IPS-NIHi7 (cell line): ENCODE results near the gene COLEC11.
"Not testable (repeated sequence)": the region's sequence is repeated elsewhere in the genome, so short reads cannot be mapped to it uniquely, and the experiment has no call there.

ENCODE experiments used
- DNase-seq: peaks from one replicate; pipeline ENCODE4 v3.0.0; 2012; ENCODE audit warnings: mixed read lengths; ENCODE audit errors: extremely low spot score

Gene COLEC11

DNA sequence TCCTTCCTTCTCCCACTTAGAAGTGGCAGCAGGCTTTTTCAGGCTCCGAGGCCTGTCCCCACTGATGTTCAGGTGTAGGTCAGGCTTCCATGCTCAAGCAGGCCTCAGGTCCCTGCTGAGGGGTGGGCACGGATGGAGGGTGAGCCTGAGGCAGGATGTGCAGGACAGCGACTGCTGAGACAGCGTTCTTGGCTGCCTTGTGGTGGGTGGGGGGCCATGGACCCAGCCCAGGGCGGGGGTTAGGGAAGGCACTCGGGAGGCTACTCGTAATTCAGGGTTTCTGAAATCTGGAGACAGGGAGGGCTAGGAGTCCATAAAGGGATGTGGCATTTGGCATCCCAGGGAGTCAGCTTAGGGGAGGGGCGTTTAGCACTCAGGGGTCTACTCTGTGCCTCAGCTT lies 30.3 kb downstream of the COLEC11 start:
- DNase-seq = no peak

DNA sequence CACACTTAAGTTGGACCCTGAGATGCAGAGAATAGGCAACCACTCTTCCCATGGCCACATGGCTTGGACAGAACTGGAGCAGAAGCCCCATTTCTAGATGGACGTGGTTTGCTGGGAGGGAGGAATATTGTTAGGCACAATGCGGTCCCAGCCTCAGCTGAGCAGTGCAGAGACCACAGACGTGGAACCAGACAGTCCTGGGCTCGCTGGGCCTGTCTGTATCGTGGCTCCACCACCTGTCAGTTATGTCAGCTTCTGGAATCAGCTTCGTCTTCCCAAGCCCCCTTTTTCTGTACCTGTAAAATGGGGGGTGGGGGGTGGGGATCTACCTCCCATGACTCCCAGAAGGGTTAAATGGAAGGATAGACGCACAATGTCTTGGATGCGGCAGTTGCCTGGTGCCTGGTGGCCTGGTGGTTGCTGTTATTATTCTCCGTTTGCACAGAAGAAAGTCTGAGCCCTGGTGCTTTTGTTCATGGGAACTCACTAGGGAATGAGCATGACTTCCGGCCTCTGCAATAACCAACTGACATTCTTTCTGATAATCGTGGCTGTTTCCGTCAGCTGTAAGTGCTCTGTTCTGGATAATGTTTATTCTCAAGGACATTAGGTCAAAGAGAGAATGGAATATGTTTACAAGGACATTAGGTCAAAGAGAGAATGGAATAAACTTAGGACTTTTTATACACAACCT lies 31.4 kb downstream of the COLEC11 start:
- no peak for DNase-seq

DNA sequence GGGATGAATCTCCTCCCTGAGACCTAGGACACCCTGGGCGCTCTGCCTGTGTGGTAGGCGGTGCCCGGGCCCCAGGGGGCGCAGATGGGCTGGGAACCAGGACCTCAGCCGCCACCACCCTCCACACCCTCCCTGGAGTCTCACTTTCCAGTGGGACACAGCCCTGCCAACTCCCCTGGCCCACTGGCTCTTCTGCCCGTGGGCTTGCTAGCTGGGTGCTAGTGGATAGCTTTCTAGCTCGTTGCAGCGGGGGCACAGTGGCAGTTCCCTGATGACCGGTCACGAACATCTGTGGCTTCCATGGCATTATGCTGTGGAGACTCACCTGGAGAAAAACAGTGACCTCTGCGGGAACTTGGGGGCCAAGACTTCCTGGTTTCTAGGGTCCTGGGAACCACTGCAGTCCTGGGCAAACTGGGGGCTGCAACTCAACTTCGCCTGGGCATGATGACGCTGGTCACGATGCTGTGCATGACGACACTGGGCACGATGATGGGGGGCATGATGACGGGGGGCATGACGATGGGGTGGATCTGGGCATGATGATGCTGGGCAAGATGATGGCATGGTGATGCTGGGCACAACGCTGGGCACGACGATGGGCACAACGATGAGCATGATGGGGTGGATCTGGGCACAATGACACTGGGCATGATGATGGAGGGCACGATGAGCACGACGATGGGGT lies 32.0 kb downstream of the COLEC11 start:
- DNase-seq = no peak

DNA sequence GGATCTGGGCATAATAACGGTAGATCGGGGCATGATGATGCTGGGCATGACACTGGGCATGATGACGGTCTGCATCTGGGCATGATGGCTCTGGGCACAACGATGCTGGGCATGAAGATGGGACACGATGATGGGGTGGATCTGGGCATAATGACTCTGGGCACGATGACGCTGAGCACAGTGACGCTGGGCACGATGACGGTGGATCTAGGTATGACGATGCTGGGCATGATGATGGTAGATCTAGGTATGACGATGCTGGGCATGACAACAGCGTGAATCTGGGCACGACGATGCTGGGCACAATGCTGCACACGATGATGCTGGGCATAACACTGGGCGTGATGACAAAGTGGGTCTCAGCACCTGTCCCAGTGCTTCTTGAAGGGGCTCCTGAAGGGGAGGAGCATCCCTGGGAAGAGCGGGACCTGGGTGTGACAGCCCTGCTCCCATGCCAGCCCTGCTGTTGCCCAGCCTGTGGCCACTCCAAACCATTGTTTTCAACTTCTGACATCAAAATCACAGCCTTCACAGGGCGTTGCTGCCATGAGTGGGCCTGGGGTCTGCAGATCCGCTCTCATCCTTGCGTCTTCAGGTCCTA lies 32.7 kb downstream of the COLEC11 start:
- DNase-seq = no peak

DNA sequence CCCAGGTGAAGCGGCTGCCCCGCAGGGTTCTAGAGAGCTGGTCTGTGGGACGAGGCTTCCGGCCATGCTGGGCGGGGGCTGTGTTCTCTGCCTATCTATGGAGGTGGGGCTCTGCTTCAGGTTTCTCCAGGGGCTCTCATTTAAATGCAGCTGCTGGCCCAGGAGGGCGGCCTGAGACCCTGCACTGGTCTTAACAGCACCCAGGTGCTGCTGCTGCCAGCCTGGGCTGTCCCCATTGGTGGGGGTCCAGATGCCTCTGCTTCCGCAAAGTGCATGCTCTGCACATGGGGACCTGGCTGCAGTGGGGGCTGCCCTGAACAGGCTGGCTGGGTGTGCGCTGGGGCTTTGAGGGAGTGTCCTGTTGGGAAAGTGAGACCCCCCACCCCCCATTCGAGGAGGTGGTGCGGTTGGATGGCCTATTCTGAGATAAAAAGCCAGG lies 33.3 kb downstream of the COLEC11 start:
- no peak for DNase-seq

DNA sequence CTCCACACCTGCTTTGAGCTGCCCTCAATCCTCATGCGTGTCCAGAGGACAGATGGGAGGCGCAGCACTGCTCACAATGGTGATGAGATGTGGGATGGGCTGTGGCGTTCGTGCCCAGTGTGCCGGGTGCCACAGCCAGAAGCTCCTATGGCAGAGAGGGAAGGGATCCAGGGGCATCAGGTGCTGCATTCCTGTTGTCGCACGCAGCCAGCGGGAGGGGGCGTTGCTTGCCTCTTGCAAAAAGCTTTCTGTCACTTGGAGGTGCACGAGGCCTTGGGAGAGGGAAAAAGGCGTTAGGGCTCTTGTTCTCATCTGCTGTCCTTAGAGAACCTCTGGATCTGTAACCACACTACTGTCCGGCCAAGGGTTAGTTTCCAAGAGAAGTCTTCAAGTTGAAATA lies 33.9 kb downstream of the COLEC11 start:
- DNase-seq = peak; percentile 85

DNA sequence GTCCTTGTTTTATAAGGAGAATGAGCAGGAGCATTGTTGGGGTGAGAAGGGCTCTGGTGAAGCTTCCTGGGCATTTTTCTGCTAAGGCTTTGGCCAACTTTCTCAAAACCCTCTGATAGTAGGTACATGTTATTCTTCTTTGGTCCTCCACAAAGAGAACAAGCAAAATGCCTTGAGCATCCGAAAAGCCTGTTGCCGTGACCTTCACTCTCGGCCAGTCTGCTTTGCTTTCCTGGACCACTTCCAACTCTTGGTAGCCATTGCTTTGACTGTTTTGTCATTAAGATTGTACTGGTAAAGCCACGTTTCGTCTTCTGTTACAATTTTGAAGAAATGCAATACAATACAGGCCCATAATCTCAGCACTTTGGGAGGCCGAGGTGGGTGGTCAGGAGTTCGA lies 35.7 kb downstream of the COLEC11 start:
- no peak for DNase-seq

DNA sequence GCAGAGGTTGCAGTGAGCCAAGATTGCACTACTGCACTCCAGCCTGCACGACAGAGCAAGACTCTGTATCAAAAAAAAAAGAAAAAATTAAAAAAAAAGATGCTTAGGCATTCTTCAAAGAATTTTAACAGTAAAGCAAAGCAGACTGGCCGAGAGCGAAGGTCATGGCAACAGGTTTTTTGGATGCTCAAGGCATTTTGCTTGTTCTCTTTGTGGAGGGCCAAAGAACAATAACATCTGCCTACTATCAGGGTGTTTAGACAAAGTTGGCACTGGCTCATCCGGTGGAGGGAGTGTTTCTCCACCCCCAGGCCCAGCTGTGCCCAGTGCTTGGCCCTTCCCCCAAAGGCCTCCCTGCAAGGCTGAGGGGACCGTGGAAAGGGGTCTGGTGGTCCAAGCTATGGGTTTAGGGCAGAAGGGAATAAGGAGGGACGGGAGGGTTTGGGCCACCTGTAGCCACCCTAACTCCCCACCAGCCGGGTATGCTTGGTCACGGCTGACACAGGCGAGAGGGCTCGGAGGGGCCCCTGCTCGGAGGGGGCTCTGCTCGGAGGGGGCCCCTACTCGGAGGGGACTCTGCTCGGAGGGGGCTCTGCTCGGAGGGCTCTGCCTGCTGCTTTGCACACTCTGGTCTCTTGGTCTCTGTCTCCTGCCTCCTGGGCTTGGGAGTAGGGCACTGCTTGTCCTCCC lies 36.4 kb downstream of the COLEC11 start:
- DNase-seq = no peak

DNA sequence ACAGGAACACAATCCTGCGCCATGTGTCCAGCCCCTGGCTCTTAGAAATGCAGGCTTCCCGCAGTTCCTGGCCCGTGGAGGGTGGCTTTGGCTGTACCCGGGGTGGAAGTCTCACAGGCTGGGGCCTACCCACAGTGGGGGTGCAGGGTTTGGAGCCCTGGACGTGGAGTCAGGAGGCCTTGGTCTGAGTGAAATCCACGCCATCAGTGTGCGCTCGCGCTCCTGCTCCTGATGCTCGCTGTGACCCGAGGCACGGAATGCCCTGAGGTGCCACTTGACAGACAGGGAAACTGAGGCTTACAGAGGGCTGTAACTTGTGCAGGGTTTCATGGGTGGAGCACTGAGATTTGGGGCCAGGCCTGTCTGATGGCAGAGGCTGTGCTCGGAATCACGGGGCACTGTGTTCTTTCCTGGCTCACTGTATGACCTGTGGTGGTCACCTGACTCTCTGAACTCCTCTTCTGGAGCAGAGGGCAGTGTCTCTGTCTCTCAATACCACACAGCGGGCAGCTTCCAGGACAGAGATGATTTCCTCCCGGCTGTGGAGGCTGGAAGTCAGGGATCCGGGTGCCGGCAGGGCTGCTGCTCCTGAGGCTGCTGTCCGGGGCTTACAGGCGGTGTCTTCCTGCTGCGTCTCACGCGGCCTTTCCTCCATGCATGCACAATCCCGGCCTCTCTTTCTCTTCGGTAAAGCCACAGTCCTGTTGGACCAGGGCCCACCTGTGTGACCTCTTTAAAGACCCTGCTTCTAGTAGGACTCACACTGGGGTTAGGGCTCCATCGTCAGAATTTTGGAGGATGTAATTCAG lies 37.1 kb downstream of the COLEC11 start:
- DNase-seq = no peak

DNA sequence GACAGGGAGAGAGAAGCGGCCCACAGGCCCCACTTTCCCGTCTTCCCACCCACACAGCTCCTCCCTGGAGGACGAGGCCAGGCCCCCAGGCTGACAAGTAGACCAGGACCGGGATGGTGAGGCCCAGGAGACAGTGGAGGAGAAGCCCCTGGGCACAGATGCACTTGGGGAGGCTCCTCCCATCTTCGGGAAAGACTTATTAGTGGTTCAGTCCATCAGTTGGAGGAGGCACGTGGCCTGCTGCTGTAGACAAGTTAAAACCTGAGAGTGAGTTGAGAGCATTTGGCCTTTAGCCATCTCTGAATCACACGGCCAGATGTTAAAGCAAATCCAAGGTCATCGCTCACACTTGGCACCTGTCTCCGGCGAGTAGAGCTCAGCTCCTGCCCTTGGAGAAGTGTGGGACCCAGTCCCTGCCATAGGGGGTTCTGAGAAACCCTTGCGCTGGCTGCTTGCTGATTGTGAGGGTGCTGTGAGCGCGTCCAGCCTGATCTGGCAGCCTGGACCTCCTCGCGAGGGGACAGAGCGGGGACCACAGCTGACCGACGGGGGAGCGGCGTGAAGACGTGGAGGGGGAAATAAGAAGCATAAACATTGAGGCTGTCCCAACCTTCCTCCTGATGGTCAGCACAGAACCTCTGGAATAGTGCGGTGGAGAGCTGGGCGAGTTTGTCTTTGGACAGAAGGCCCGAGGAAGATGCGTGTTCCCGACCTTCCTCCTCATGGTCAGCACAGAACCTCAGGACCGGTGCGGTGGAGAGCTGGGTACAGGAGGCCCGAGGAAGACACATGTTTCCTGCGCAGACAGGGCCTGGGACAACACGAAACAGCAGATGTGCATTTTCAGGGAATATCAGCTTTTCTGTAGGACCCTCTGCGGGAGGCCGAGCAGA lies 38.4 kb downstream of the COLEC11 start:
- DNase-seq = no peak

DNA sequence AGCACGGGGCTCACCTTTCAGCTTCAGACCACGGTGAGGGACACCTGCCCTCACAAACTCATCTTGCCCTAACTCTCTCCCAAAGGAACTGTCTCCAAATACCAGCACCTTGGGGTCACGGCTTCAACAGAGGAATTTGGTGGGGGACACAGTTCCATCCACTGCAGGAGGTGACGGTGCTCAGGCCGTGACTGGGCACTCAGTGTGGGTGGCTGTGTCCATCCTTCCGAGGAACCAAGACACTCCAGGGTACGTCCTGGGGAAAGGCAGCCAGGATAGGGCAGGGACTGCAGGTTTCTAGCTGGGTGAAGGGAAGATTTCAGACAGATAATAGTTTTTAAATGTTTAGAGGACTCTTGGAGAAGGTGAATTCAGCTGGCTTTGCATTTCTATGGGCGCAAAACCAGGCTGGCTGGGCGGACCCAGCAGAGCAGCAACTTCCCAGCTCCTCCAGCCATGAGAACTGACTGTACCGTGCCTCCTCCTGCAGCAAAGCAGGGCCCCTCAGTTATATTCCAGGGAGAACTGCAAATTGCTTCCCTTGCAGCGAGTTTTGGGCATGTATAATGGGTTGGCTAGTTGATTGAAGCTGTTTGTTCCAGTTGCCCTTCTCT lies 39.2 kb downstream of the COLEC11 start:
- no peak for DNase-seq

DNA sequence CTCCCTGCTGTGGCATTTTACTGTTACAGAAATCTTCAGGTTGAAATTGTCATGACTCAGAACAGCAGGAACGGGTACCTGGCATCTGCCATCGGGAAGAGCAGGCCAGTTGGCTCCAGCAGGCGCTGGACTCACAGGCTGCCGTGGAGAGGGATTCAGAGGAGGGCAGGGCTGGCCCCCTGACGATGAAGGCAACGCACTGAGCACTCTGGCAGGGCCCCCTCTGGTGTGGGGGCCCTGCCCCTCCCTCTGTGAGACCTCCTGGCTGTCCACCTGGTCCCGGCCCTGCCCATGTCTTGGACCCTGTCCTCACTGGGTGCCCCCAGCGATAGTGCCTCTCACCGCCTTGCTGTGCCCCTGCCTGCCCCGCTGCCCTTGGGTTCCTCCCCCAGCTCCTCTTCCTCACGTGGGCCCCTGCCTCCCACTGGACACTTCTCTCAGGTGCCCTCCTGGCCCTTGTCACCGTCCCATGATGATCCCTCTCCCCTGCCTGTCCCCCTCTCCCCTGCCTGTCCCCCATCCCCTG lies 39.7 kb downstream of the COLEC11 start:
- DNase-seq = no peak

DNA sequence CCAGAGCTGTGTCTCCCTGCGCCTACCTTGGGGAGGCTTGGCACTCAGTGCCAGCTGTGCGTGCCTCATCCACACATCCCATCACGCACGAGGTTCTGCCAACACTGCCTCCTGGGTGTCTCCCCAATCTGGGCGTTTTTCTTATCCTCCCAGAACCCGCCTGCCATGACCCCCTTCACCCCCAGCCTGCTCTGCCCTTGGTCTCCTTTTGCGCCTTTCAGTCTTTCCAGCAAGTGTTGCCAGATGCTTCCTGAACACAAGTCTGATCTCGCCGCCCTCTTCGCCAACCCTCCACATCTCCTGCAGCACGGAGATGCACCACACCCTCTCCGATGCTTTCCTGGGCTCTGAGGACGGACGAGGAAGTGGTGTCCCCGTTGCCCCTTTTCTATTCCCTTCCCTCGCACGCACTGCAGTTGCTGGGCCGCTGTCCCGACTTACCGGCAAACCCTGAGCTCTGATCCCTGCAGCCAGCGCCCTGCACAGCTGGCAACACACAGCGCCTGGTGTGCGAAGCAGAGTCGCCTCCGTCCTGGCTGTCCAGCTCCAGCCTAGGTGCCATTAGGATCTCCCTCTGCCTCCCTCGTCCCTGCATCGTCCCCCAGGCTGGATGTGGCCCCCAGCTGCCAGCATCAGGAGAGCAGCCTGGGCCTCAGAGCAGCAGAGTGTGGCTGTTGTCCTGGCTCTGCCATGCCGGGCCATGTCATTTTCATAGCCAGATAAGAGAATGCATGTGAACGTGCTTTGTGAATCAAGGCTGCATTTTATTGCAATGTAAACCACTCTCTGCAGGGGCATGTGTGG lies 40.5 kb downstream of the COLEC11 start:
- DNase-seq = no peak

DNA sequence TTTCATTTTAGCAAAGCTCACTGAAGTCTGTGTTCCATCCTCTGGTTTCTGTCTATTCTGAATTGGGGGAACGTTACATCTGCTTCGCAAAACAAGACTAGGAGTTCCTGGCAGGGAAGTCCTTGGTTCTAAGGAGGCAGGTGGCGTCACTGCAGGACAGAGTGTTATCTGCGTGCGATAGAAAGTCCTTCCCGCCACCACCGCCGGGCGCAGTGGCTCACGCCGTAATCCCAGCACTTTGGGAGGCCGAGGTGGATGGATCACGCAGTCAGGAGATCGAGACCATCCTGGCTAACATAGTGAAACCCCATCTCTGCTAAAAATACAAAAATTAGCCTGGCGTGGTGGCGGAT lies 41.0 kb downstream of the COLEC11 start:
- not testable (repeated sequence) for DNase-seq

DNA sequence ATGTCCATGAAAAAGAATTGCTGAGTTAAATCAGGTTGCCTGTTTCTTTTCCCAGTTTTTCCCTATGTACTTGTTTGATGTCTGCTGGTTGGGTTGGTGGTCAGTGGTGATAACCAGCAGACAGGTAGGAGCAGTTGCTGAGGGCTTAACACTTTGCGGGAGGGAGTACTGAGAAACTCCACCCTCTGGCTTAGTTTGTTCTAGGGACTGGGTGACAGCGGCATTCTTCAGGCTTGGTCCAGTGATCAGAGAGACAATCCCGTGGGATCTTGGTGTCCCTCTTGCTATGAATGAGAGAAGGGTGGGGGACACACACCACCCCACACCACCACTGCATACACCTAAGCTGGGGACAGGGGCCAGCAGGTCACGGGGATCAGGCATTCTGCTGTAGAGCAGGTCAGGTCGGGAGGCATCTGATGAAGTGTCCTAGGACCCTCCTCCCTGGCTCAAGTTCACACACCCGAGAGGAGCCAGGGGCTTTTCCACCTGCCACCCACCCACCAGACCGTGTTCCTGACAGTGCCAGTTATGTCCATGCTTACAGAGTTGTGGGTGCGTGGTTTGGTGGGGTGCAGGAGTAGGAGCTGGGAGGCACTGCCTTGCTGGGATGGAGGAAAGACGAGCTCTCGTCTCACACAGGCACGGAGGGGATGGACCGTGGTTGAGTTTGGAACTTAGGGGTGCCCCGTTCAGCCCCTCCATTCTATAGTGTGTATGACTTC lies 41.8 kb downstream of the COLEC11 start:
- no peak for DNase-seq

DNA sequence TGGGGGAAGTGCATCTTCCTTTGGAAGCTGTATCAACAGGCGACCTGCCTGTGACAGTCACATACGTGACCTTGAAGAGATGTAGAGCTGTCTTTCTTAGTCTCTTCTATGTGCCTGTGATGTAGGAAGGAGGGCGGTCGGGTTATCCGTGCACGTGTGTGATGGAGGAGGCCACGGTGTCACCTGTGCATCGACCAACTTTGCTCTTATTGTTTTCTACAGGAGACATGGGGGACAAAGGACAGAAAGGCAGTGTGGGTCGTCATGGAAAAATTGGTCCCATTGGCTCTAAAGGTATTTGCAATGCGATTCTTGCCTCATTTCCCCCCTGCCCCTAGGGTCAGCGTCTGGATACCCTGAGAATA lies 42.4 kb downstream of the COLEC11 start:
- DNase-seq = no peak

DNA sequence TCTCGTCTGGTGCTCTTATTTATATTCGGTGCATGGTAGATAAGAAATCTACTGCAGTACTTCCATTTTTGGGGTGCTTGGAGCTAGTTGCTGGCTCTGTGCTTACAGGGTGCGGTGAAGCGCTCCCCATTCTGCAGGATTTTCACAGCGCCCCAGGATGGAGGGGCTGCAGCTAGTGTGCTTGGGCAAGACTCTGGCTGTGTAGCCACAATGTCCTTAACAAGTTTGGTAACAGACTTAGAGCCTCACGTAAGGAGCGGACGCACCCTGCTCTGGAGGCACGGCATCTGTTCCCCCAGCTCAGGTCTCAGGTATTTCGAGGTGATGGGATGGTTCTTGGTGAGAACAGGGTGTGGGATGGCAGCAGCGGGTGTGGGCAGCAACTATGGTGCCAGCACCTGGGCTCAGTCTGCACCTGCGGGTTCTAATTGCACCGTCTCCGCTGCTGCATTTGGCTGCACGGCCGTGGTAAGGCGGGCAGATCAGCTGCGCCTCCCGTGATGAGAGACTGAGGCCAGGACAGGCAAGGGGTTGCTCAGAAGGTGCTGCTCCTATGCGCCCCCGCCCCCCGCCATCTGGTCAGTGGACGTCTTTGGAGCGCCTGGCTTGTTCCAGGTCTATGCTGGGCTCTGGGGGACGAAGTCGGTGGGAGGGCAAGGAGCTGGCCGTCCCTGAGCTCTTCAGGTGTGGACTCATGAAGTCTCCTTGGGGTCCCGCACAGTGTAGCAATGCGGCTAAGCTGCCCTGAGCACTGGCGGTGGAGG lies 43.0 kb downstream of the COLEC11 start:
- no peak for DNase-seq

DNA sequence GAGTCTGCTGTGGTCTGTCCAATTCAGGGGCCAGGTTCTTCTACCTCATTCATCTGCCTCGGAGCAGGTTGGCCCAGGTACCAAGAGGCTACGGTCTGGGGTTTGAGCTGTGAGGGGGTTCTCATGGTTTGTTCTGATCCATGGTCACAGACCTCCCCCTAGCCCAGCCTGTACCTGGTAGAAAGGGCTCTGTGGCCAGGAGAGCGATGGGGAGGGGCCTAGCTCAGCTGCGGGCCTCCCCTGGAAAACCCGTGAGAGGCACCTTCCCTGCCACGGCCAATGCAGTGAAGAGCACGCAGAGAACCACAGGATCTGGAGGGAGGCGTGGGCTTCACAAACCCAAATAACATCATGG lies 43.5 kb downstream of the COLEC11 start:
- no peak for DNase-seq
